GM10266 (cell line): ENCODE data around the gene TRIM32.

Source experiments
- DNase-seq: peaks from one replicate; pipeline ENCODE4 v3.0.0; 2012; ENCODE audit errors: extremely low spot score
- TF ChIP-seq, protein P1 (sequence below): IDR thresholded peaks from 2 replicates; pipeline ENCODE4 v1.5.1; 2012; ENCODE audit warnings: mild to moderate bottlenecking, low read depth; ENCODE audit not compliant: control insufficient read depth, insufficient read depth; ENCODE audit errors: missing control alignments

The TRIM32 gene

DNA sequence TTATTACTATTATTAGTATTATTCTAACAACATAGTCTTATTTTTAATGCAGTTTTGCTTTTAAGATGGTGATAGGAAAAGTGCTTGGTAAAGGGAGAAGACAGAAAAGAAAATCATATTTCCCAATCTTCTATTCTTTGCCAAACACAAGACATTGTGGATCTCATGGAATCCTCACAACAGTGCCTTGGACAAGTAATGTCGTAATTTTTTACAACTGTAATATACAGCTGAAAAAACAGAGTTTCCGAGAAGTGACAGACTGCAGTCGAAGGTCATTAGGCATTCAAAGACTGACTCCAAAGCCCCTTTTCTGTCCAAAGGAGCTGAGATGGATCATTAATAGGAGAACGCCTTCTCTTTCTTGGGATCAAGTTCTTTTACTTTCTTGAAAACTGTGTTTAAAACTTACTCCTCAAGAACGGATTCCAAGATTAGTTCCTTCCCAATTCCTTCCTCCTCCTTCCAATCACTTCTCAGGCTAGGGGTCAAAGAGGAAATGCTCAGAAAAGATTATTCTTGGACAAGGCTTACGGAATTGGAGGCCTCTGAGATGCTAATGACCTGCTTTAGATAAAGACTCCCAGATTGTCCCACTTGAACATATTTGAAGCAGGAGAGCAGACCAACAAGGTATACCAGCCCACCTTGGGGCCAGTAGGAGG is 24.3 kb upstream of the TRIM32 start:
- DNase-seq = no peak

DNA sequence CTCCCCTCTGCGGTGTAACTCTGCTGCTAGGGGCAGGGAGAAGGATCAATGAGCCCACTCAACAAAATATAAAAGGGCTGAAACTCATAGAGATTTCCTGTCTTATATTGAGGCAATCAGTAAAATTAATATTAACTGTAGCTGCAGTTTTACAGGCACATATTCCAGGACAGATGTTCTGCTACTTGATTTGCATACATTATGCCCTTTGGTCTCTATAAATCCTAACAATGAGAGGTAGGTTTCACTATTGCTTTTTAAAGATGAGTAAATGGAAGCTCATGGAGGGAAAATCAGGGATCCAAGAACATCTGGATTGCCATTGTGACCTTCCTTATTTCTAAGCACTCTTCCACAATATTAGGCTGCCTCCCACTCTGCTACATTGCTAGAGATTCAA is 23.5 kb upstream of the TRIM32 start:
- TF ChIP-seq, protein P1, sequence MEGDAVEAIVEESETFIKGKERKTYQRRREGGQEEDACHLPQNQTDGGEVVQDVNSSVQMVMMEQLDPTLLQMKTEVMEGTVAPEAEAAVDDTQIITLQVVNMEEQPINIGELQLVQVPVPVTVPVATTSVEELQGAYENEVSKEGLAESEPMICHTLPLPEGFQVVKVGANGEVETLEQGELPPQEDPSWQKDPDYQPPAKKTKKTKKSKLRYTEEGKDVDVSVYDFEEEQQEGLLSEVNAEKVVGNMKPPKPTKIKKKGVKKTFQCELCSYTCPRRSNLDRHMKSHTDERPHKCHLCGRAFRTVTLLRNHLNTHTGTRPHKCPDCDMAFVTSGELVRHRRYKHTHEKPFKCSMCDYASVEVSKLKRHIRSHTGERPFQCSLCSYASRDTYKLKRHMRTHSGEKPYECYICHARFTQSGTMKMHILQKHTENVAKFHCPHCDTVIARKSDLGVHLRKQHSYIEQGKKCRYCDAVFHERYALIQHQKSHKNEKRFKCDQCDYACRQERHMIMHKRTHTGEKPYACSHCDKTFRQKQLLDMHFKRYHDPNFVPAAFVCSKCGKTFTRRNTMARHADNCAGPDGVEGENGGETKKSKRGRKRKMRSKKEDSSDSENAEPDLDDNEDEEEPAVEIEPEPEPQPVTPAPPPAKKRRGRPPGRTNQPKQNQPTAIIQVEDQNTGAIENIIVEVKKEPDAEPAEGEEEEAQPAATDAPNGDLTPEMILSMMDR = no peak
- DNase-seq = no peak

More for the DNA sequence above, 24.3 kb upstream of the TRIM32 start:
- TF ChIP-seq, protein P1 = no peak

DNA sequence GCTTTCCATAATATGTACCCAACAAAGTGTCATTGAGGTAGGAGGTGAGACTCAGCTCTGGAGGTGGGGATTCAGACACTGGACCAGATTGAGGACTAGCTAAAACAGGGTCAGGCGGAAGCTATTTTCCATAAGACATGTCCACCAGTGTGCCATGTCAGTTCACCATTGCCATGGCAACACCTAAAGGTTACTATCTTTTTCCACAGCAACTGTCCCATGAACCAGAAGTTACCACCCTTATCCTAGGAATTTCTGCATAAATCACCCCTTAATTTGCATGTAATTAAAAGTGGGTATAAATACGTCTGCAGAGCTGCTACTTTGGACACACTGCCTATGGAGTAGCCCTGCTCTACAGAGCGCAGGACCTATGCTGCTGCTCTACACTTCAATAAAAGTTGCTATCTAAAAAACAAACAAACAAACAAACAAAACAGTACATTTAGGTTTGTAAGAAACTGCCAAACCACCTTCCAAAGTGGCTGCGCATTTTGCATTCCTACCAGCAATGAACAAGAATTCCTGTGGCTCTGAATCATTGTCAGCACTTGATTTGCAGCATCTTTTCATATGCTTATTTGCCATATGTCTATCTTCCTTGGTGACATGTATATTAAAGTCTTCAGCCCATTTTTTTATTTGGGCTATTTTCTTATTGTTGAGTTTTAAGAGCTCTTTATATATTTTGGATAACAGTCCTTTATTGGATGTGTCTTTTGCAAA is 18.0 kb upstream of the TRIM32 start:
- DNase-seq = no peak
- TF ChIP-seq, protein P1 = no peak

DNA sequence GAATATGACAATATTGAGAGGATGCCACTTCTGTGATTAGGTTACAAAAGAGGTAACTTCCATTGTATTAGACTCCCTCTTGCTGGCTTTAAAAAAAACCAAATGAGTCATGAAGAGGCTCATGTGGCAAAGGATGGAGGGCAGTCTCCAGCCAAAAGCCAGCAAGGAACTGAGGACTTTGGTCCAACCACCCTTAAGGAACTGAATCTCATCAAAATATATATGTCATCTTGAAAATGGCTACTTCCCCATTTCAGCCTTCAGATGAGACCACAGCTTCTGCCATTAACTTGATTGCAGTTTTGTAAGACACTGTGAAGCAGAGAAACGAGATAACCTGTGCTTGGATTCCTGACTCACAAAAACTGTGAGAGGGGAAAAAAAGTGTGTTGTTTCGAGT is 15.5 kb upstream of the TRIM32 start:
- DNase-seq = no peak
- TF ChIP-seq, protein P1 = no peak

DNA sequence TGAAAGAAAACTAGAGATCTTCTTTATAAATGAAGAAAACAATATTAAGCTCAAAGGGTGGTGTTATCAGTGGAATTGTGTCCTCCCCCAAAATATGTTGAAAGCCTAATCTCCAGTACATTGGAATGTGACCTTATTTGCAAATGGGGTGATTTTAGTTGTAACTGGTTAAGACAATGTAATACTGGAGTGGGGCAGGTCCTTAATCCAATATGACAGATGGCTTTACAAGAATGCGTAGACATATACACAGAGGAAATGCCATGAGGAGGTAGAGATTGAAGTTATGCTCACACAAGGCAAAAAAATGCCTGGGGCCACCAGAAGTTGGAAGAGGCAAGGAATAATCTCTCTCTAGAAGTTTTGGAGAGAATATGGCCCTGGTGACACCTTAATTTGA is 13.7 kb upstream of the TRIM32 start:
- TF ChIP-seq, protein P1 = no peak
- no peak for DNase-seq

DNA sequence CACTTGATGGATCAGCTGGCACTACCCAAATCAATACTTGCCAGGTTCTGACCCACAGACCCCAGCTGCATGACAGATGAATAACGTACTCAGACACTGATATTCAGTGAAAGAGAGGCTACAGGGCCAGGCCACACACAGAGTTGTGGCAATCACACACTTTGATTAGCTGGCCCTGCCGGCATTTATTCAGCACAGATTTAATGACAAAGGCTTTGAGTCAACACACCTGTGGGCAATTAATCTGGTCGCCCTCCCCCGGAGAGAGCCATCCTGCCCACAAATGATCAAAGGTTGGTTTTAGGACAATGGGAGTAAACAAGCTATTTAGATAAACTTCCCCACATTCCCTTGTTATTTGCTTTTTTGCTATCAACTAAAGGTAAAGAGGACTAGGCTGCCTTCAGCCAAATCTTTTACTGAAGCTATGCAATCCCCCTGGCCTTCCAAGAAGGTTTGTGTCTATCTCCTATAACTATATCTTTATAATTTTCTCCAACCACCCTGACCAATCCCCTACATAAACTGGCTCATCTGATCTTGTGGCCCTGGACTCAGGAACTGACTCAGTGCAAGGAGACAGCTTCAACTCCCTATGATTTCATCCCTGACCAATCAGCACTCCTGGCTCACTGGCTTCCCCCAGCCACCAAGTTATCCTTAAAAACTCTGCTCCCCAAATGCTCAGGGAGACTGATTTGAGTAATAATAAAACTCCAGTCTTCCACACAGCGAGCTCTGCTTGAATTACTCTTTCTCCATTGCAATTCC is 12.7 kb upstream of the TRIM32 start:
- TF ChIP-seq, protein P1 = no peak
- no peak for DNase-seq
